Measurements from ENCODE around the gene KIAA1328.

GRCh38 chr18:36890598-36890997 lies 61.7 kb downstream of the KIAA1328 start:
- TF ChIP-seq POLR2AphosphoS5 (IDR thresholded peaks at IDR 0.05), result no peak
- TF ChIP-seq CTCF (IDR thresholded peaks at IDR 0.05), result no peak
- TF ChIP-seq POLR2A (IDR thresholded peaks at IDR 0.05), result no peak
